GM21786 (cell line): ENCODE measurements around the gene OSTN.
"Not testable (repeated sequence)": the region's sequence is repeated elsewhere in the genome, so short reads cannot be mapped to it uniquely, and the experiment has no call there.

Source experiments
- ATAC-seq: cut with Tn5 transposase; IDR thresholded peaks from one replicate; pipeline ENCODE4 v1.9.1; 2021; ENCODE audit not compliant: unreplicated experiment

The OSTN gene

DNA sequence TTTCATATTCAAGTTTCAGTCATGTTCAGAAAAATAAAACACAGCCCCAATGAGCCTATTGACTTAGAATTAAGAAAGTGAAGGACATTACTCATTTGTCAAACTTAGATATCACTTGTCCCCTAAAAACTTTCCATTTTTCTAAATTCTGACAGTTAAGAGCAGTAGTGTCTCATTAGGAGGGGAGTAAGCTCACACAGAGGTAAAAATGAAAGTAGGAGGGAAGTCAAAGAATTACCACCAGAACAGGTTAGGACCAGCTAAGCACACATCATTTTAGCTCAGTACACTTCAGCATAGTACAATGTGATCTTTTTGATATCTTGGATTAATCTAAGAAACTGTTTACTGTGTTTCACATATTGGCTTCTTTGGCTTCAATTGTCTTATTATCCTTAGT is 64.3 kb downstream of the OSTN start:
- peak; percentile 85 for ATAC-seq

DNA sequence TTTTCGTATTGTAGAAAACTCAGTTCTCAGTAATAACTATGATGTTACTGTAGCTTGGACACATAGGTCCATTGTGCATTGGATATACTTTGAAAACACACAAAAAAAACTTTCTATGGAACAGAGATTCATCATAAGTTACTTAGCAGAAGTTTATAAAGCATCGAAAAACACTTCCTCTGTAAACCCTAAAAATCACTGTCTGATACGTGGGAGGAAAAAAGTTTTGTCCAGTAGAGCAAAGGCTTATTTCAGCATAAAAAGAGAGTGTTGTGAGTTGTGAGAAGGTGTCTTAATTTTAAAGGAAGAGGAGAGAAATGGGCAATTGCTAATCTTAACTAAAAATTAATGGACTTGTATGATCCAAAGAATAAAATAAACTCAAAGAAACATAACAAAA is 64.8 kb downstream of the OSTN start:
- ATAC-seq: no peak

DNA sequence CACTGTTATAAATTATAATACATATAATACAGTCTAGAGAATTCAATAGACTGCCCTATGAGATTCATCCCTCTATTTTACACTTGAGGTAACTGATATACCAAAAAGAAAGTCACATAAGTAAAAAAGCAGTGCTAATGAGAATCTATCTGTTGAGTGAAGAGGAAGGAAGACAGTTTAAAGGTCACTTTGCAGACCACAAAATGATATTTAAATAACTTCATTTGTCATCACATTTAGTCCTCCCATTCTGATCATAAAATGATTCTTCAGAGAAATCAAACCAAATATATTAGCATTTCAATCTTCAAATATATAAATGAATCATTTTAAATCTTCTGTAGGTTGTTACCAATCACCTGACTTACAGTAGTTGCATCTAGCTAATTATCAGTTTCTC is 69.7 kb downstream of the OSTN start:
- ATAC-seq: no peak

DNA sequence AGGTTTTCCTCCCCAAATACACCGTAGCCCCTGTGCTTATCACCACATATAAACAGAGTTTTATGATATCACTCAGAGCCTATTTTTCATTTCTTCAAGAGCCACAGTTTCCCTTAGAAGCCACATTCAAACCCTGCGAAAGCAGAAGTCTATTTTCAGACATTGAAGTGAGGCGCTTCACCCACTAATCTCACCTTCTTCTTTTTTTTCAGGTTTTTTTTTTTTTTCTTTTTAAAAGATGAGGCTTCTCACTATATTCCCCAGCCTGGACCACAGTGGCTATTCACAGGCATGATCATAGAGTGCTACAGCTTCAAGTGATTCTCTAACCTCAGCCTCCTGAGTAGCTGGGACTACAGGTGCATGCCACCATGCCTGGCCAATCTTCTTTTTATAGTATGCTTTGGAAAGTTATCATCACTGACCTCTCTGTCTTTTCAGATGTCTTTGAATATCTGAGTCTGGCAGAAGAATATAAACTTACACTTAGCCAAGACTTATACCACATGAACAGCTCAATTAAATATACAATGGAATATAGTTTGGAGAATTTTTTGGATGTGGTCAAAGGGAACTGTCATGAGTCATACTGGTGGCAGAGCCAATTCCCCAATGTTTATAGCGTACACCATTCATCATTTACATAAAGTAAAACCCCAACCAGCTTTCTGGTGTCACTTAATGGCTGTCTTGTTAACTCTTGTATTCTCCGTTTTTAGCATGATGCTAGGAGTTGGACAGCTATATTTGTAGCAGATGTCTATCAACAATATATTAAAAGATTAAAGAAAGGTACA is 70.4 kb downstream of the OSTN start:
- peak; percentile 69 for ATAC-seq

DNA sequence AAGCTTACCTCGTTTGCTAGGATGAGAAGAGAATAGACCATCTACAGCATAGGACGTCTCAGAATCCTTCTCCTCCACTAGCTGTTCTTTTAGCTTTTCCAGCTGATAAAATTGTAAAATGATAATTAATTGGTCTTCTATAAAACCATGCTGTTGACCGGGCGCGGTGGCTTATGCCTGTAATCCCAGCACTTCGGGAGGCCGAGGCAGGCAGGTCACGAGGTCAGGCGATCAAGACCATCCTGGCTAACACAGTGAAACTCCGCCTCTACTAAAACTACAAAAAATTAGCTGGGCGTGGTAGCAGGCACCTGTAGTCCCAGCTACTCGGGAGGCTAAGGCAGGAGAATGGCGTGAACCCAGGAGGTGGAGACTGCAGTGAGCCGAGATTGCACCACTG is 76.2 kb downstream of the OSTN start:
- not testable (repeated sequence) for ATAC-seq

DNA sequence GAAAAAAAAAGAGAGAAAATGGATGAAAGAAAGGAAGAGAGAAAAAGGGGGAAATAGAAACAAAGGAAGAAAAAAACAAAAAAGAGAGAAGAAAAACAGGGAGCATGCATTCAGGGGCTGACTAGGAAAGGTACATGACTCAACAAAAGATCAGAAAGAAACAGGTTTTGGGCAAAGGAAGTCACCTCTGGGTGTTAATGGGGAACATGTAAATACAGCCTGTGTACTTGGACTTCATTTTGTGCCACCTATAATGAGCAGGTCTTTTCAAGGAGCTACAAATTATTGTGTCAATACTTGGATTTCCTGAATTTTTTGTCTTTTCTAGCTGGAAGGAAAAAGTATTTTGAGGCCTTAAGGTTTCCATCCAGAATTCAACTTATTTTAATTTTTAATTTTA is 76.7 kb downstream of the OSTN start:
- ATAC-seq: no peak

DNA sequence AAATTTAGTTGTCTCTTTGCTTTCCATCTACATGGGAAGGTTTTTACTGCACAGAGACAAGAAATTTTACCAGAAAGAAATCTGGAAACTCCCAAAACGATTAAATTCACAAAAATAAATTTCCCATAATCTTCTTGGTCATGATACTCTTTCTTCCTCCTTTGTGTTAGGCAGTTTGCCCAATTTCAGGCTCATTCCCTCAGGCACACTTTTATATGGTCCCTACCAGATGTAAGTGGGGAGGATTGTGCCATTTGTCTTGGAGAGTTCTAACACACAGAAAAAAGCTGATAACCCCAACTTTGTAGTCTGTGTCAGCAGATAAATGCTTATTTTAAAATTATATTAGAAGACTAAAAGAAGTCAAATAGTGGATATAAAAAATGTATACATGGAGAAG is 81.1 kb downstream of the OSTN start:
- ATAC-seq: no peak

DNA sequence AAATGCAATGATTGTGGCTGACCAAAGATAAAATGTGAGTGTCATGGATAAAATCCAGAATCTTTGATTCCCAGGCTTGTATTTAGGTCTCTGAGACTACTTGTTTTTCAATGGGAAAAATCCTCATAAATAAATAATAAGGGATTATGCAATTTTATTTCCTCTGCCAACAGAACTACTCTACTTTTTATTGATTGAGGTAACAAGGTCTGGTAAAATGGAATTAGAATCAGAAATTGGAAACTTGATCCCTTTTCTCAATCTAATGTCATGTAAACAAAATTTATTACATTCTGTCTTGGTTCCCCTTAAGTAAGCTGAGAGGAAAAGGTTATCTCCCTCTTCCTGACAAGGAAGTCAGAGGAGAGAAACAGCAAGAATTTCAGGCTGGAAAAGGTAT is 81.8 kb downstream of the OSTN start:
- ATAC-seq: no peak

DNA sequence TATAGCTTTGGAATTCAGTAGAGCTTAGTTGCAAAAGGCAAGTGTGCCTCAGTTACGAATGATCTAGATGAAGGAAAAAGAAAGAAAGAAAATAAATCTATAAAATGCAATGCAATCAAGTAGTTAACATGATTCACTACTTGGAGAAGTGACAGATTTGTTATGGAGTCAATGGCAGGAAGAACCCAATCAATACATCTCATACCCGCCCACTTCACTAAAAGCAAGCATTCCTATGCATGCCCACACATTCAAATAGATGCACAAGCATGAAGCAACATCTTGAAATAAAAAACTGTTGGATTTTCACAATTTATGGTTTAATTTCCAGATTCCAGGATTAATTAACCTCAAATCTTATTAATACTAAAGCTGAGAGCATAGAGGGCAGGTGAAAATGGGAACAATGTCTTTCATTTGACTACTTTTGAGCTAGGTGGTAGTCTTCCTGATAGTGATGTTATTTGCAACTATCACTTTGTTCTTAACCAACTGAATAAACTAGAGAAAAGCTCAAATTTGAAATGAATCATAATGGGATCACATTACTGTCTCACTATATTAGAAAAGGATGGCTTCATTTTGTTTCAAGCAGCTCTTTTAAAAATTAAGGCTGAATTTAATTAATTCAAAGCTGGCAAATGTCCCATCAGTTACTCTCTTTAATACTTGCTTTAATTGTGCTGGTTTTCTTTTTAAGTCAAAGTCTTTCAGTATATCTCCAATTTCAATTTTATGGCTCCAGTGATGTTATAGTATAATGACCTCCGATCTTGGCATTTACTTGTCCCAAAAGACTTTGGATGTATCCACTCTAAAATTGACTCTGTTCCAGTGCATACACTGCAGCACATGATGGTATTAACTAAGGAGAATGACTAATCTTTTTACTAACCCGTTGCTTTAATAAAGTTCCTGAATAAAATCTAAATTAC is 83.5 kb downstream of the OSTN start:
- no peak for ATAC-seq

DNA sequence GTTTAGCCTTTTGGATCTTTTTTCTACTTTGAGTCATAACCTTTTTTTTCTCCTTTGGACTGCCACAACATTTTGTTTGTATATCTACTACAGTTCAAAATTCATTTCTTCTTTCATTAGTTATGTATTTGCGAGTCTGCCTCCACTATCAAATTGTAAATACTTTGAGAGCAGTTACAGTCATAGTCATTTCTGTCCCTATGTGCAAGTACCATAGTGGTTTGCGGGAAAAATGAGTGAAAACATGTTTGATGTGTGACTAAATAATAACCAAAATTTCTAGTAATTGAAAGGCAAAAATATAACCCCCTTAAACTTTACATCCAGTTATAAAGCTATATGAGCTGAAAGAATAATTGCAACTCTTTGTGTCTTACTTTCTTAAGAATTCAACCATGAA is 84.4 kb downstream of the OSTN start:
- ATAC-seq: no peak

DNA sequence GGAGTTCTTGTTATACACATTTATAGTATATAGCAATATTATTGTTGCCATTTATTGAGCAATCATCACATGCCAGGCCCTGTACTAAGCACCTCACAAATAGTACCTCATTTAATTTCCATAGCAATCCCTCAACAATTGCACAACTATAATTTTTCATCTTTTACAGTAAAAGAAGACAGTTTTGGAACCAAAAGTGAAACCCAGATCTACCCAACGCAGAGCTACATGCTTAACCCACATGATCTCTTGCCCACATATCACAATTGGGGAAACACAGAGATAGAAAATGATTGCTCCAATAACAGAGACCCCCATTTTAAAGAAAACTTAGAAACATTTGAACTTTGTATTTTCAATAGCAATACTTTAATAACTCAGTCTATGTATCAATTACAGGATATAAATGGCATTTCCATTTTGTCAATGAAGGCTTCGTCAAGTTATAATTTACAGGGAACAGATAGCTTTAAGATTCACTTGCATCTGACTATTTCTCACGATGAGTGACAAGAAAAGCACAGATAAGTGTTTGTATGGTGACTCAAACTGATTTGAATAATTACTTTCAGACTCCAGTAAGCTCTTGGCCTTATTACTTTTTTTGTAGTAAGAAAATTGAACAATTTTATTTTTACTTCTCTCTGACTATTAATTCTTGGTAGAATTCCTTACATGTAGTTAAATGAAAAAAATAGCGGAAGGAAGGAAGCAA is 91.4 kb downstream of the OSTN start:
- ATAC-seq: peak; percentile 81

DNA sequence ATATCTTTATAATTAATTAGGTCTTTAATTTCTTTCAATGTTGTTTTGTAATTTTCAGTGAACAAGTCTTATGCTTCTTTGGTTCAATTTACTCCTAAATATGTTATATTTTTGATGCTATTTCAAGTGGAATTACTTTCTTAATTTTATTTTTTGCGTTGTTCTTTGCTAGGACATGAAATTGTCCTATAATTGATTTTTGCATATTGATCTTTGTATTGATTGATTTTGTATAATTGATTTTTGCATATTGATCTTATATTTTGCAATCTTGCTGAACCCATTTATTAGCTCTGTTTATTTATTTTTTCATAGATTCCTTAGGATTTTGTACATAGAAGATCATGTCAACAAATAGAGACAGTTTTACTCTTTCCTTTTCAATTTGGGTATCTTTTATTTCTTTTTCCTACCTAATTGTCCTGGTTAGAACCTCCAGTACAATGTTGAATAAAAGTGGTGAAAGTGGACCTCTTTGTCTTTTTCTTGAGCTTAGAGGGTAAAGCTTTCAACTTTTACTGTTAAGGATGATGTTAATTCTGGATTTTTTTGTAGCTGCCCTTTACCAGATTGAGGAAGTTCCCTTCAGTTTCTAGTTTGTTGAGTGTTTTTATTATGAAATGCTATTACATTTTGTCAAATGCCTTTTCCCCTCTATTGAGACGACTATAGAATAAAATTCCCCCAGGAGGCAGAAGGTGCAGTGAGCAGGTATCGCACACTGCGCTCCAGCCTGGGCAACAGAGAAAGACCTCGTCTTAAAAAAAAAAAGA is 93.4 kb downstream of the OSTN start:
- no peak for ATAC-seq

DNA sequence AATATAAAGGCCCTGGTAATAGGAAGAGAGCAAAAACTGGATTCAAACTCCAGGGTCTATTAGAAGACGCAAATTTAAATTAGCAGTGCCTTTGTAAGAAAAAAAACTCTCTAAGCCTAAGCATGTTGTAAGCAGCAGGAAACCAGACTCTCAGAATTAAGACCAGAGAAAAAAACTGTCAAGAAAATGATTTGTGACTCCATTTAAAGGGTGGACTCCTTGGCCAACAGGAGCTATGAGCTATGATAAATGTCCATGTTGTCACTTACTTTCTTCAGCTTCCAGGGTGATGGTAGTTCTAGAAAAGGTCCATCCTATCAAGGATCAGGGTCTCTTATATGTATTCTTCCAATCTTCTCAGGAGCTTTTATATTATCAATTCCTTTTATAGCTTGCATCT is 95.2 kb downstream of the OSTN start:
- ATAC-seq: no peak

DNA sequence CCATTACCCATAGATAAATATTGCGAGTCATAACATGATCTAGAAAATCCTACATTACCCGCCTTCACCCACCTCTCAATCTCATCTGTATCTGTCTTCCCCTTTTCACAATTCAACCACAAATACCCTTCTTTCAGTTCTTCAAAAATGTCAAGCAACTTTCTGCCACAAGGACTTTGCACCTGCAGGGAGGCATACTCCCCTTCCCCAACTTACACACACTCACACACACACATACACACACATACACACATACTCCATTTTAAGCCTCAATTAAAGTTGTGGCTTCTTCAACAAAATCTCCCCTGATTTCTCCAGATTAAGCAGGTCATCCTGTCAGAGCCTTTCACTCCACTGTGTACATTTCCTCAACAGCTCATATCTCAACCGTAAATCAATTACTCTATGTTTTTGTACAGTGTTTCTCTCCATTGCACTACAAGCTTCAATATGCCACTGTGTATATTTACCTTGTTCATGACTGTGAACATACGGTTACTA is 97.0 kb downstream of the OSTN start:
- peak; percentile 85 for ATAC-seq

DNA sequence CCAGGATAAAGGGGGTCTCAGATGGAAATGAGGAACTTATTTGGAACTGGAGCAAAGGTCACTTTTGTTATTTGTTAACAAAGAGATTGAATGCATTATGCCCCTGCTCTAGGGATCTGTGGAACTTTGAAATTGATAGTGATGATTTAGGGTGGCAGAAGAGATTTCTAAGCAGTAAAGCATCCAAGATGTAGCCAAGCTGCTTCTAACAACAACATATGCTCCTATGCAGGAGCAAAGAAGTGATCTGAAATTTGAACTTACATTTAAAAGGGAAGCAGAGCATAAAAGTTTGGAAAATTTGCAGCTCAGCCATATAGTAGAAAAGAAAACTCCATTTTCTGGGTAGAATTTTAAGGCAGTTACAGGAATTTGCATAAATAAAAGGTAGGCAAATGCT is 99.8 kb downstream of the OSTN start:
- ATAC-seq: no peak

DNA sequence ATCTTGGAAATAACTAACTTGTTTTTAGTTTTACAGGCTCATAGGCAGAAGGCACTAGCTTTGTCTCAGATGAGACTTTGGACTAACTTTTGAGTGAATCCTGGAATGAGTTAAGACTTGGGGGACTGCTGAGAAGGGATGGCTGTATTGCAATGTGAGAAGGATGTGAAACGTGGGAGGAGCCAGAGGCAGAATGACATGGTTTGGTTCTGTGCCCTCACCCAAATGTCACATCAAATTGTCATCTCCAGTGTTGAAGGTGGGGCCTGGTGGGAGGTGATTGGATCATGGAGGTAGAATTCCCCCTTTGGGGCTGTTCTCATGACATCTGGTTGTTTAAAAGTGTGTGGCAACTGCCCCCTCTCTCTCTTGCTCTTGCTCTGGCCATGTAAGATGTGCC is 101.4 kb downstream of the OSTN start:
- peak; percentile 29 for ATAC-seq

DNA sequence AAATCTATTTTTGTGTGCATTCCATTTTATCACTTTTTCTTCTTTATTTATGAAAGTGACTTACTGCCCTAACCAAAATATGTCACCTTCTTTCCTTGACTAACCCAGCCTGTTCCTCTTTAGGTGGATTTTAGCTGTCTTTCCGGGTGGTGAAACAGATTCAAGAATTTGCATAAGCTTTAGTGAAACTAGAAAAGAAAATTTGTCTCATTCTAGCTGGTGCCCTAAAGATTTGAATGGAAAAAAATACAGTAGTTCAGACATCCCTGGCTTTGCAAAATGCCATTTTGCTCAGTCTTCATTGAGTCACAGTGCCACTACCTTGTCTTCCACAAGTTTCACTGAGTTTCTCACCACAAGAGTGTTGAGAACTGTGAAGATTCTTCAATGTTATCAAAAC is 102.0 kb downstream of the OSTN start:
- peak; percentile 65 for ATAC-seq

DNA sequence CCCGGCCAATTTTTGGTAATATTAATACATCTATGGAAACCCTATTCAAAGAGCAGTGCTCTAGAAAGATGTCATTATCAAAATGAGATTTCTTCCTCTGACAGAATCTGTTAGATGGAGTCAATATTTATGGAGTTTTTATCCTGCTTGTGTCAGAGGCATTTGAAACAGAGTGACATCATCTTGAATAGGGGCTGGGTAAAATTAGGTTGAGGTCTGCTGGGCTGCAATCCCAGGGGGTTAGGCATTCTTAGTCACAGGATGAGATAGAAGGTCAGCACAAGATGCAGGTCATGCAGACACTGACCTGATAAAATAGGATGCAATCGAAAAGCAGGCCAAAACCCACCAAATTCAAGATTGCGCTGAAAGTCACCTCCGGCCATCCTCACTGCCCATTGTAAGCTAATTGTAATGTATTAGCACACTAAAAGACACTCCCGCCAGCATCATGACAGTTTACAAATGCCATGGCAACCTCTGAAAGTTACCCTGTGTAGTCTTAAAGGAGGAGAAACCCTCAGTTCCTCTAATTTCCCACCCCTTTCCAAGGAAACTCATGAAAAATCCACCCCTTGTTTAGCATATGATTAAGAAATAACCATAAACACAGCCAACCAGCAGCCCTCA is 102.9 kb downstream of the OSTN start:
- ATAC-seq: no peak

DNA sequence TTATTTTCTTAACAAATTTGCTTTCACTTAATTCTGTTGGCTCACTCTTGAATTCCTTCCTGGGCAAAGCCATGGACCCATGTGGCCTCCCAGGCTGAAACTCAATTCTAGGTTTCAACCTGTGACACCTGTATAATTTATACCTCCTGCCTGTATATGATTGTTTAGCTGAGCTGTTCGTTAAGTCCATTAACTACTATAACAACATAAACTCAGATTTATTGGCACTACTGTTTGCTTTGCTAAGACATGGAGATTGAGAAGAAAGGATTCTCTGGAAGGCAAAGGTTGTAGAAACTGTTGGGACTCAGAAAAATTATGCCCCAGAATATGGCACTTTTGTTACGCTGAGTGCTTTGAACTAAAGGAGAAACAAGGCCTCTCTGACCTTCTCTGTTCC is 103.4 kb downstream of the OSTN start:
- no peak for ATAC-seq

DNA sequence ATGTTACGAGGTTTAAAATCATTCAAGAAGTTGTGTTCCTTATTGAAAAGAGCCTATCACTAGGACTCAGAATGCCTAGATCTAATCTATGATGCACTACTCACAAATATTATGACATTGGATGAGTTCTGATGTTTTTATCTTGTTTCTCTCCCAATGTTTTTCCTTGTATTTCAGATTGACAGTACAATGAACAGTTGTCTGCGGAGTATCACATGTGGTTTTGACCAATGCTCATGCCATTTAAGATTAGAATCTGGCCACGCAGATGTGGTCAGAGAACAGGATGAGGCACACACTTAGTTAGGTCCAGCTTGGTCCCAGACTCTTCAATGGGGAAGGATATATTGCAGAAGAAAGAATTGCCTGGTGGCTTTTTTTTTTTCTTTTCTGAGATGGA is 104.6 kb downstream of the OSTN start:
- no peak for ATAC-seq
